COLO668 (cell line): ENCODE measurements around the gene PPP1R3A.

ENCODE experiments used
- DNase-seq: peaks from one replicate; lab custom pipeline; 2025; ENCODE audit not compliant: unreplicated experiment; lab: John Stamatoyannopoulos, UW

The PPP1R3A gene

DNA sequence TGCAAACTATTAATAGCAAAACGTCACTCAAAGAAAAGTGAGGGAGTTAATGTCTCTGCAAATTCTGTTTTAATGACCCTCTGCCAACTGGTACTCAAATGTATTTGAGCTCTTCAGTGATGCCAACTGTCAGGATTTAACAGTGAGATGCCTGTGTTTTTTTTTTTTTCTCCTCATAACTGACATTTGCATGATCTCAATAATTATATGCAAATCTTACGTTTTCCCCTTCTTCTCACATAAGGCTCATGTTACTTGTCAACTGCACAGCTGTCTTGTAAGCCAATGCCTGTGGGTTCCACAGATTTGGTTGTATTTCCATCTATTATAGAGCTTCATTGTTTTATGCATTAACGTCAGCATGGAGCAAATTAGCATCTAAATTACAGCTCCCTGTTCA lies 38.2 kb downstream of the PPP1R3A start:
- no peak for DNase-seq

GRCh38 chr7:113878394-113878992 lies 40.3 kb downstream of the PPP1R3A start:
- no peak for DNase-seq

- no peak for DNase-seq
Measured at GRCh38 chr7:113875224-113875623, 43.6 kb downstream of the PPP1R3A start.

- DNase-seq: no peak
Measured at GRCh38 chr7:113873554-113874151, 45.2 kb downstream of the PPP1R3A start.

DNA sequence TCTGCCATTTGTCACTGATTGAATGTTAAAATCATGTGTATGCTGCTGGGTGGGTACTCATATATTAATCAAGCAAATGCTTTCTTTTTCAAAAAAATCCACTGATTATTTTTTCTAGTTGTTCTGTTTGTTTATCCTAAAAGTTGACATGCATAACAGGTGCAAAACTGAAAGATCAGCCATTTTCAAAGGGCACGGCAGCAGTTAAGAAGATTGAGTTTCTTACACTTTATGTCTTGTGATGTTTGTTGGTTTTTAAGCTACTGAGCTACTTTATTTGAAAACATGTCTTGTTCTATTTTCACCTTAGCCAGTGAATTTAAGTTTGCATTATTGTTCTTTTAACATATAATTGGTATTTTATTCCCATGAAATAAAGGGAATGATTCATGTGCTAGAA lies 45.8 kb downstream of the PPP1R3A start:
- no peak for DNase-seq

- no peak for DNase-seq
Measured at GRCh38 chr7:113867325-113867724, 51.5 kb downstream of the PPP1R3A start.

DNA sequence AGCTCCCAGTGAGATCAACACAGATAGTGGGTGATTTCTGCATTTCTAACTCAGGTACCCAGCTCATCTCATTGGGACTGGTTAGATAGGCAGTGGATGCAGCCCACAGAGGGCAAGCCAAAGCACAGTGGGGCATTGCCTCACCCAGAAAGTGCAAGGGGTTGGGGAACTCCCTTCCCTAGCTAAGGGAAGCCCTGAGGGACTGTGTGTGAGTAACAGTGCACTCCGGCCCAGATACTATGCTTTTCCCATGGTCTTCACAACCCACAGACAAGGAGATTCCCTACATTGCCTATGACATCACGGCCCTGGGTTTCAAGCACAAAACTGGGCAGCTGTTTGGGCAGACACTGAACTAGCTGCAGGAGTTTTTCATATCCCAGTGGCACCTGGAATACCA lies 62.8 kb downstream of the PPP1R3A start:
- DNase-seq: no peak

- DNase-seq: no peak
Measured at GRCh38 chr7:113840954-113841353, 77.9 kb downstream of the PPP1R3A start.

GRCh38 chr7:113835367-113835766 lies 83.4 kb downstream of the PPP1R3A start:
- DNase-seq: no peak

GRCh38 chr7:113832196-113832745 lies 86.5 kb downstream of the PPP1R3A start:
- no peak for DNase-seq

GRCh38 chr7:113831556-113831955 lies 87.3 kb downstream of the PPP1R3A start:
- no peak for DNase-seq

GRCh38 chr7:113828581-113828980 lies 90.2 kb downstream of the PPP1R3A start:
- DNase-seq: no peak
